Hippocampal formation (tissue), 2 donors: ENCODE results near the gene POMGNT2.
"Not testable (repeated sequence)": the region's sequence is repeated elsewhere in the genome, so short reads cannot be mapped to it uniquely, and the experiment has no call there.

Source experiments
- DNase-seq, 2 donors: peaks; one replicate each; lab custom pipeline; 2025; lab: John Stamatoyannopoulos, UW

POMGNT2 gene

GRCh38 chr3:43075904-43076661 is 29.8 kb downstream of the POMGNT2 start:
- DNase-seq: no peak

GRCh38 chr3:43074901-43075689 is 30.8 kb downstream of the POMGNT2 start:
- no peak for DNase-seq

- no peak for DNase-seq
These were observed 31.4 kb downstream of the POMGNT2 start for GRCh38 chr3:43074482-43074881.

GRCh38 chr3:43073836-43074220 is 32.1 kb downstream of the POMGNT2 start:
- DNase-seq: no peak

- no peak for DNase-seq
These were observed 32.6 kb downstream of the POMGNT2 start for GRCh38 chr3:43073116-43073835.

- no peak for DNase-seq
These were observed 33.5 kb downstream of the POMGNT2 start for GRCh38 chr3:43072361-43072760.

- DNase-seq: no peak
These were observed 34.5 kb downstream of the POMGNT2 start for GRCh38 chr3:43071313-43071893.

- not testable (repeated sequence) for DNase-seq
These were observed 35.2 kb downstream of the POMGNT2 start for GRCh38 chr3:43070670-43071069.

- DNase-seq: no peak
These were observed 42.8 kb downstream of the POMGNT2 start for GRCh38 chr3:43063114-43063513.

- no peak for DNase-seq
These were observed 43.3 kb downstream of the POMGNT2 start for GRCh38 chr3:43062564-43063040.

- DNase-seq: no peak
These were observed 43.8 kb downstream of the POMGNT2 start for GRCh38 chr3:43062040-43062563.

- no peak for DNase-seq
These were observed 44.6 kb downstream of the POMGNT2 start for GRCh38 chr3:43061101-43061895.

GRCh38 chr3:43059456-43059855 is 46.4 kb downstream of the POMGNT2 start:
- no peak for DNase-seq

GRCh38 chr3:43055806-43056770 is 49.8 kb downstream of the POMGNT2 start:
- DNase-seq: no peak

GRCh38 chr3:43055393-43055792 is 50.5 kb downstream of the POMGNT2 start:
- no peak for DNase-seq

- no peak for DNase-seq
These were observed 51.1 kb downstream of the POMGNT2 start for GRCh38 chr3:43054754-43055153.

- no peak for DNase-seq
These were observed 52.6 kb downstream of the POMGNT2 start for GRCh38 chr3:43053291-43053690.

- no peak for DNase-seq
These were observed 57.4 kb downstream of the POMGNT2 start for GRCh38 chr3:43048470-43048869.

- no peak for DNase-seq
These were observed 59.3 kb downstream of the POMGNT2 start for GRCh38 chr3:43046583-43046982.

- not testable (repeated sequence) for DNase-seq
These were observed 60.8 kb downstream of the POMGNT2 start for GRCh38 chr3:43045079-43045478.
